Mesendoderm (in vitro differentiated cells): ENCODE data around the gene SAPCD1.
"Not testable (repeated sequence)": the region's sequence is repeated elsewhere in the genome, so short reads cannot be mapped to it uniquely, and the experiment has no call there.

Experiments used
- DNase-seq: peaks from one replicate; pipeline ENCODE4 v3.0.0; 2013
- H2AK5ac ChIP-seq: 2 replicates; pipeline ENCODE4 v1.6.1; 2013; ENCODE audit warnings: low read length, inconsistent platforms
- H2BK120ac ChIP-seq: 2 replicates; pipeline ENCODE4 v1.6.1; 2013; ENCODE audit warnings: low read depth, mild to moderate bottlenecking, low read length, moderate library complexity, mixed read lengths
- H2BK15ac ChIP-seq: replicated peaks from 2 replicates; pipeline ENCODE4 v1.6.1; 2013; ENCODE audit warnings: low read depth, mild to moderate bottlenecking, moderate library complexity
- H2BK5ac ChIP-seq: 2 replicates; pipeline ENCODE4 v1.6.1; 2013; ENCODE audit warnings: low read length, inconsistent platforms
- H3K18ac ChIP-seq: 2 replicates; pipeline ENCODE4 v1.6.1; 2013; ENCODE audit warnings: mild to moderate bottlenecking, low read length, mixed read lengths
- H3K23ac ChIP-seq: one replicate; pipeline ENCODE4 v1.6.1; 2013; ENCODE audit warnings: low read length
- H3K27ac ChIP-seq: 2 replicates; pipeline ENCODE4 v1.5.1; 2013; ENCODE audit warnings: low read depth, mild to moderate bottlenecking, inconsistent platforms, low read length, moderate library complexity
- H3K27me3 ChIP-seq: 2 replicates; pipeline ENCODE4 v1.6.1; 2013; ENCODE audit warnings: low read length, control low read depth, mild to moderate bottlenecking, inconsistent platforms; ENCODE audit not compliant: insufficient read depth, poor library complexity
- H3K36me3 ChIP-seq: 2 replicates; pipeline ENCODE4 v1.6.1; 2013; ENCODE audit warnings: low read length, inconsistent platforms; ENCODE audit not compliant: control insufficient read depth, insufficient read depth
- H3K4ac ChIP-seq: one replicate; pipeline ENCODE4 v1.6.1; 2013; ENCODE audit warnings: low read depth, mild to moderate bottlenecking, low read length, moderate library complexity
- H3K4me1 ChIP-seq: 2 replicates; pipeline ENCODE4 v1.6.1; 2013; ENCODE audit warnings: low read depth, low read length, inconsistent platforms; ENCODE audit not compliant: control insufficient read depth
- H3K4me2 ChIP-seq: 2 replicates; pipeline ENCODE4 v1.6.1; 2013; ENCODE audit warnings: low read length
- H3K4me3 ChIP-seq: 2 replicates; pipeline ENCODE4 v1.5.1; 2013; ENCODE audit warnings: mild to moderate bottlenecking, low read length
- H3K56ac ChIP-seq: one replicate; pipeline ENCODE4 v1.6.1; 2013; ENCODE audit warnings: low read length
- H3K79me1 ChIP-seq: 2 replicates; pipeline ENCODE4 v1.6.1; 2013; ENCODE audit warnings: low read length, inconsistent platforms
- H3K79me2 ChIP-seq: 2 replicates; pipeline ENCODE4 v1.6.1; 2013; ENCODE audit warnings: mild to moderate bottlenecking, low read length; ENCODE audit not compliant: control insufficient read depth, insufficient read depth
- H3K9ac ChIP-seq: 2 replicates; pipeline ENCODE4 v1.6.1; 2013; ENCODE audit warnings: low read length, inconsistent platforms
- H4K5ac ChIP-seq: one replicate; pipeline ENCODE4 v1.6.1; 2013; ENCODE audit warnings: low read length
- H4K8ac ChIP-seq: one replicate; pipeline ENCODE4 v1.6.1; 2013; ENCODE audit warnings: low read depth, mild to moderate bottlenecking, control low read depth, low read length, moderate library complexity
- WGBS: extraction: QIAGEN DNeasy Blood & Tissue Kit; methylation state at CpG from one replicate; pipeline ENCODE4 v1.1.7; 2013; ENCODE audit warnings: low lambda C conversion rate, missing lambda C conversion rate; ENCODE audit not compliant: insufficient coverage; ENCODE audit errors: extremely low coverage; 5-methylcytosine and 5-hydroxymethylcytosine counted together

SAPCD1 gene

GRCh38 chr6:31792761-31793171 lies 30.3 kb downstream of the SAPCD1 start:
- no peak overlapping the region for H4K5ac ChIP-seq
- H3K79me2 ChIP-seq, result peaks cover 22% of the 10 kb centered on the region
- no peak overlapping the region for H3K4ac ChIP-seq
- no peak overlapping the region for H4K8ac ChIP-seq
- no peak overlapping the region for H3K18ac ChIP-seq
- H2BK120ac ChIP-seq, result no peak overlapping the region
- no peak overlapping the region for H2AK5ac ChIP-seq
- no peak overlapping the region for H3K27ac ChIP-seq
- no peak overlapping the region for H3K4me3 ChIP-seq
- no peak overlapping the region for H3K23ac ChIP-seq
- no CpG with 5 or more reads among the region's 12 CpGs for WGBS
- H3K9ac ChIP-seq, result no peak overlapping the region
- H3K27me3 ChIP-seq, result no peaks in the 10 kb centered on the region
- no peak overlapping the region for H2BK15ac ChIP-seq
- no peak overlapping the region for H3K4me2 ChIP-seq
- peaks cover 2% of the 10 kb centered on the region for H3K4me1 ChIP-seq
- no peak for DNase-seq
- H2BK5ac ChIP-seq, result no peak overlapping the region
- peaks cover 12% of the 10 kb centered on the region for H3K79me1 ChIP-seq
- peak overlapping the region; percentile 5 for H3K56ac ChIP-seq
- peaks cover 7% of the 10 kb centered on the region for H3K36me3 ChIP-seq

GRCh38 chr6:31793927-31794245 lies 31.4 kb downstream of the SAPCD1 start:
- not testable (repeated sequence) for H2BK120ac ChIP-seq, H3K18ac ChIP-seq, DNase-seq, H2BK5ac ChIP-seq, H3K4ac ChIP-seq, H2AK5ac ChIP-seq, H4K5ac ChIP-seq, H3K27me3 ChIP-seq, H3K23ac ChIP-seq, H2BK15ac ChIP-seq, H3K27ac ChIP-seq, H3K4me1 ChIP-seq, H3K36me3 ChIP-seq, H4K8ac ChIP-seq, H3K4me3 ChIP-seq
- Histone ChIP-seq H3K79me2 (peaks cover 22% of the 10 kb centered on the region), H3K79me1 (peaks cover 12% of the 10 kb centered on the region), H3K56ac (peak overlapping the region; percentile 99), H3K4me2 (peak overlapping the region; percentile 94), H3K9ac (peak overlapping the region; percentile 100)
- WGBS, result no CpG with 5 or more reads among the region's 6 CpGs

GRCh38 chr6:31794294-31794865 lies 31.9 kb downstream of the SAPCD1 start:
- H2BK15ac ChIP-seq, result no peak overlapping the region
- DNase-seq, result no peak
- no peak overlapping the region for H2BK120ac ChIP-seq
- H4K8ac ChIP-seq, result no peak overlapping the region
- peak overlapping the region; percentile 94 for H3K4me2 ChIP-seq
- H3K27ac ChIP-seq, result no peak overlapping the region
- H2BK5ac ChIP-seq, result no peak overlapping the region
- peaks cover 22% of the 10 kb centered on the region for H3K79me2 ChIP-seq
- no peaks in the 10 kb centered on the region for H3K27me3 ChIP-seq
- H4K5ac ChIP-seq, result no peak overlapping the region
- peaks cover 10% of the 10 kb centered on the region for H3K79me1 ChIP-seq
- H3K4me3 ChIP-seq, result peak overlapping the region; percentile 98
- H3K9ac ChIP-seq, result peak overlapping the region; percentile 100
- peak overlapping the region; percentile 99 for H3K56ac ChIP-seq
- H3K36me3 ChIP-seq, result peaks cover 5% of the 10 kb centered on the region
- H3K4ac ChIP-seq, result peak overlapping the region; percentile 98
- H3K4me1 ChIP-seq, result peaks cover 2% of the 10 kb centered on the region
- no CpG with 5 or more reads among the region's 7 CpGs for WGBS
- peak overlapping the region; percentile 11 for H3K23ac ChIP-seq
- peak overlapping the region; percentile 92 for H2AK5ac ChIP-seq
- H3K18ac ChIP-seq, result peak overlapping the region; percentile 20

- peak overlapping the region; percentile 92 for H3K27ac ChIP-seq
- H3K4ac ChIP-seq, result peak overlapping the region; percentile 98
- WGBS, result no CpG with 5 or more reads among the region's 44 CpGs
- peak overlapping the region; percentile 99 for H3K56ac ChIP-seq
- H3K9ac ChIP-seq, result peak overlapping the region; percentile 100
- peak; percentile 73 for DNase-seq
- H3K79me1 ChIP-seq, result peaks cover 9% of the 10 kb centered on the region
- H2BK5ac ChIP-seq, result peak overlapping the region; percentile 78
- peak overlapping the region; percentile 16 for H2BK120ac ChIP-seq
- peak overlapping the region; percentile 98 for H3K4me3 ChIP-seq
- H3K36me3 ChIP-seq, result peaks cover 4% of the 10 kb centered on the region
- peak overlapping the region; percentile 89 for H3K23ac ChIP-seq
- H2BK15ac ChIP-seq, result no peak overlapping the region
- H3K4me2 ChIP-seq, result peak overlapping the region; percentile 94
- H3K4me1 ChIP-seq, result peaks cover 2% of the 10 kb centered on the region
- no peak overlapping the region for H4K5ac ChIP-seq
- H3K18ac ChIP-seq, result peak overlapping the region; percentile 20
- no peak overlapping the region for H4K8ac ChIP-seq
- peaks cover 22% of the 10 kb centered on the region for H3K79me2 ChIP-seq
- H3K27me3 ChIP-seq, result no peaks in the 10 kb centered on the region
- no peak overlapping the region for H2AK5ac ChIP-seq
Measured at GRCh38 chr6:31794866-31795615, 32.6 kb downstream of the SAPCD1 start.

- Histone ChIP-seq H2BK15ac (no peak within 1 kb of the TSS), H3K9ac (peak within 1 kb of the TSS; percentile 100), H3K4me1 (peaks cover 2% of the 10 kb centered on the region), H3K79me1 (peaks cover 9% of the 10 kb centered on the region), H4K5ac (no peak within 1 kb of the TSS), H3K36me3 (peaks cover 4% of the 10 kb centered on the region), H3K27ac (peak within 1 kb of the TSS; percentile 92), H2BK5ac (peak within 1 kb of the TSS; percentile 82), H2AK5ac (peak within 1 kb of the TSS; percentile 92), H3K23ac (peak within 1 kb of the TSS; percentile 89), H3K4ac (peak within 1 kb of the TSS; percentile 98), H3K27me3 (no peaks in the 10 kb centered on the region), H3K79me2 (peaks cover 22% of the 10 kb centered on the region), H3K56ac (peak within 1 kb of the TSS; percentile 99), H3K4me3 (peak within 1 kb of the TSS; percentile 98), H3K4me2 (peak within 1 kb of the TSS; percentile 94), H3K18ac (peak within 1 kb of the TSS; percentile 20), H2BK120ac (peak within 1 kb of the TSS; percentile 16), H4K8ac (no peak within 1 kb of the TSS)
- peak; percentile 96 for DNase-seq
- WGBS, result no CpG with 5 or more reads among the region's 75 CpGs
Measured at GRCh38 chr6:31795616-31796298, 33.3 kb downstream of the SAPCD1 start, which contains the start of gene VARS1. Gene VARS1 (minus strand): TSS chr6:31795752. CDS start chr6:31795217, 535 bp downstream.
